Measurements from ENCODE around the gene ZFYVE16. TPM values are rescaled to one million over a fixed set of nuclear protein-coding genes. Genes with fewer than 3 reads are reported as not detected.

Gene ZFYVE16
- total RNA-seq, 1 experiment from 2014 or later = 21.9 TPM

- Histone ChIP-seq H4K20me1 (ENCODE audit: control insufficient read depth, insufficient read depth, insufficient read length) (no peaks in the 10 kb centered on the region), H3K14ac (ENCODE audit: insufficient read depth, low read length) (no peak overlapping the region), H3T11ph (ENCODE audit: low read length) (no peak overlapping the region), H2BK12ac (ENCODE audit: insufficient read length, low read depth, low read length) (no peak overlapping the region), H4K91ac (ENCODE audit: insufficient read length, low read depth, low read length) (no peak overlapping the region), H3K27ac (ENCODE audit: insufficient read length, low read depth, low read length) (no peak overlapping the region), H2BK15ac (ENCODE audit: low read depth, low read length) (no peak overlapping the region), H2BK5ac (ENCODE audit: insufficient read length, low read length) (no peak overlapping the region), H3K23me2 (ENCODE audit: insufficient read length, low read depth, low read length, poor library complexity, severe bottlenecking) (no peaks in the 10 kb centered on the region), H3K4me2 (ENCODE audit: insufficient read depth, insufficient read length, low read length) (no peak overlapping the region), H3K4ac (ENCODE audit: low read depth, low read length) (no peak overlapping the region), H3K27me3 (ENCODE audit: insufficient read depth, low read length) (no peaks in the 10 kb centered on the region), H2AK5ac (ENCODE audit: insufficient read length, low read length) (no peak overlapping the region), H2AFZ (ENCODE audit: low read length) (no peak overlapping the region), H4K8ac (replicated peaks; ENCODE audit: insufficient read length, low read depth, low read length) (no peak overlapping the region), H3K79me1 (ENCODE audit: insufficient read depth, low read depth, low read length, poor library complexity, severe bottlenecking) (no peaks in the 10 kb centered on the region), H3K23ac (ENCODE audit: insufficient read length, low read depth, low read length) (no peak overlapping the region), H3K18ac (ENCODE audit: insufficient read length, low read depth, low read length) (no peak overlapping the region), H2BK120ac (ENCODE audit: low read depth, low read length, poor library complexity, severe bottlenecking) (no peak overlapping the region), H3K9ac (ENCODE audit: extremely low read depth, insufficient read length, low read length) (no peak overlapping the region), H3K56ac (ENCODE audit: insufficient read length, low read depth, low read length) (no peak overlapping the region), H2BK20ac (ENCODE audit: low read depth, low read length, poor library complexity, severe bottlenecking) (no peak overlapping the region), H4K5ac (ENCODE audit: insufficient read length, low read depth, low read length) (no peak overlapping the region), H3K79me2 (ENCODE audit: insufficient read depth, low read length) (no peaks in the 10 kb centered on the region), H3K4me1 (ENCODE audit: insufficient read depth, low read length) (no peaks in the 10 kb centered on the region), H3K9me3 (ENCODE audit: control insufficient read depth, low read depth, low read length) (peaks cover 15% of the 10 kb centered on the region)
- H3K36me3 Mint-ChIP-seq (ENCODE audit: insufficient read depth in 1 of 3, low read depth in 3 of 3) = peaks cover 58 to 78% (median 74%) of the 10 kb centered on the region in 3 experiments
- H3K4me3 Mint-ChIP-seq = no peak overlapping the region
- no peak for DNase-seq
- WGBS (ENCODE audit: extremely low coverage, insufficient read length, low lambda C conversion rate) = no CpG with 5 or more reads among the region's 4 CpGs
- H3K27ac Mint-ChIP-seq = no peak overlapping the region
- TF ChIP-seq CTCF (conservative IDR thresholded peaks at IDR 0.05) = no peak
- peaks cover 29 to 33% of the 10 kb centered on the region in 2 experiments for H3K9me3 Mint-ChIP-seq
- H3K27me3 Mint-ChIP-seq (ENCODE audit: low read depth) = peaks cover 1% of the 10 kb centered on the region; the same call in 1 of the 2 replicates
- peaks cover 0 to 16% of the 10 kb centered on the region in 2 experiments; a peak in 2 of 4 replicates for H3K4me1 Mint-ChIP-seq
Measured at GRCh38 chr5:80463269-80463668, 55.4 kb downstream of the ZFYVE16 start.

Data from H9 (cell line).